ENCODE data around the gene TNIP2. TPM values are rescaled to one million over a fixed set of nuclear protein-coding genes. Genes with fewer than 3 reads are reported as not detected.
"Not testable (repeated sequence)": the region's sequence is repeated elsewhere in the genome, so short reads cannot be mapped to it uniquely, and the experiment has no call there.

Gene TNIP2
- total RNA-seq, 2 experiments from 2014 or later, result 56.1 to 58.4 TPM

DNA sequence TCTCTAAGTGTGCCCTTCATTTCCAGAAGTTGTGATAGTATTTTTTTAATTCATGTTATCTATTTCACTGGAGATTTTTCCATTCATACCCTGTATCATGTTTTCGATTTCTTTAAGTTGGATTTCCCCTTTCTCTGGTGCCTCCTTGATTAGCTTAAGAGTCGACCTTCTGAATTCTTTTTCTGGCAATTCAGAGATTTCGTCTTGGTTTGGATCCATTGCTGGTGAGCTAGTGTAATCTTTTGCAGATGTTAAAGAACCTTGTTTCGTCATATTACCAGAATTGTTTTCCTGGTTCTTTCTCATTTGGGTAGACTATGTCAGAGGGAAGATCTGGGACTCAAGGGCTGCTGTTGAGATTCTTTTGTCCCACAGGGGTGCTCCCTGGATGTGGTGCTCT is 27.7 kb upstream of the TNIP2 start:
- H3K36me3 Mint-ChIP-seq (ENCODE audit: low read depth), result peaks cover 2% of the 10 kb centered on the region

DNA sequence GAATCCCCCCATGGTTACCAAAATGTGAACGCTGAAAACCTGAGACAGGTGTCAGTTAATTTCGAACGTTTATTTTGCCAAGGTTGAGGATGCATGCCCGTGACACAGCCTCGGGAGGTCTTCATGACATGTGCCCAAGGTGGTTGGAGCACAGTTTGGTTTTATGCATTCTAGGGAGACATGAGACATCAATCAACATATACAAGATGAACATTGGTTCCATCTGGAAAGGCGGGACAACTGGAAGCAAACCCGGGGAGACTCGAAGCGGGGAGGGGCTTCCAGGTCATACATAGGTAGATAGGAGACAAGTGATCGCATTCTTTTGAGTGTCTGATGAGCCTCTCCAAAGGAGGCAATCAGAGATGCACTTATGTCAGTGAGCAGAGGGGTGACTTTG is 25.8 kb upstream of the TNIP2 start:
- Mint-ChIP-seq H3K4me3 (no peak overlapping the region), H3K36me3 (ENCODE audit: low read depth) (peaks cover 2% of the 10 kb centered on the region), H3K4me1 (peaks cover 11% of the 10 kb centered on the region), H3K27me3 (peaks cover 12% of the 10 kb centered on the region), H3K27ac (no peak overlapping the region), H3K9me3 (peaks cover 14% of the 10 kb centered on the region)
- CTCF ChIA-PET, result no interaction called here
- no peak for DNase-seq
- POLR2A ChIA-PET, result interaction anchor here (0.7 to 2.0 kb wide), 4 partner anchors 15 to 153 kb away, joined by 3 to 6 read pairs (median 3); no protein-coding TSS in a partner anchor

More for the DNA sequence above, 27.7 kb upstream of the TNIP2 start:
- no peak overlapping the region for H3K4me3 Mint-ChIP-seq
- peaks cover 12% of the 10 kb centered on the region for H3K27me3 Mint-ChIP-seq
- peaks cover 14% of the 10 kb centered on the region for H3K9me3 Mint-ChIP-seq
- H3K4me1 Mint-ChIP-seq, result peaks cover 23% of the 10 kb centered on the region
- POLR2A ChIA-PET, result interaction anchor here (1.1 to 1.8 kb wide), 2 partner anchors 13 to 64 kb away, joined by 3 to 4 read pairs; no protein-coding TSS in a partner anchor
- no peak for DNase-seq
- no peak overlapping the region for H3K27ac Mint-ChIP-seq
- CTCF ChIA-PET, result no interaction called here

- CTCF ChIA-PET, result interaction anchor here (1.6 kb wide), 1 partner anchor 174 kb away, joined by 4 read pairs; no protein-coding TSS in a partner anchor
Measured at GRCh38 chr4:2780643-2781042, 24.5 kb upstream of the TNIP2 start.

DNA sequence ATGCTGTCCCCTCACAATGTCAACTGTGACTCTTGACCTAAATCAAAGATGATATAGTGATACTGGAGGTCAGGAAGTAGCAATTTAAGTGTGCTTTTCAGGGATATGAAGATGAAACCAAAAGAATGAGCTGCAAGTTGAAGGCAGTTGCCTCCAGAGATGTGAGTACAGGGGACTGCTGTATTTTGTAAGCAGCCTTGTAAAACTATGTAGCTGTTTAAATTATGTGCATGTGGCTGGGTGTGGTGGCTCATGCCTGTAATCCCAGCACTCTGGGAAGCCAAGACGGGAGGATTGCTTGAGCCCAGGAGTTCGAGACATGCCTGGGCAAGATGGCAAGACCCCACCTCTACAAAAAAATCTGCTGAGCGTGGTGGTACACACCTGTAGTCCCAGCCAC is 15.1 kb upstream of the TNIP2 start:
- Mint-ChIP-seq H3K27ac (no peak overlapping the region), H3K4me3 (no peak overlapping the region), H3K4me1 (peaks cover 25% of the 10 kb centered on the region), H3K27me3 (no peaks in the 10 kb centered on the region), H3K9me3 (no peaks in the 10 kb centered on the region), H3K36me3 (ENCODE audit: low read depth) (no peaks in the 10 kb centered on the region)
- CTCF ChIA-PET, result interaction anchor here (1.1 kb wide), 1 partner anchor 9 kb away, joined by 3 read pairs; no protein-coding TSS in a partner anchor
- no peak for DNase-seq
- POLR2A ChIA-PET, result interaction anchor here (1.0 to 1.3 kb wide), 4 partner anchors 15 to 70 kb away, joined by 3 to 5 read pairs (median 4); no protein-coding TSS in a partner anchor

More at GRCh38 chr4:2780643-2781042, 24.5 kb upstream of the TNIP2 start:
- not testable (repeated sequence) for H3K36me3 Mint-ChIP-seq (ENCODE audit: low read depth); H3K4me1 Mint-ChIP-seq; H3K27ac Mint-ChIP-seq; DNase-seq; H3K4me3 Mint-ChIP-seq
- Mint-ChIP-seq H3K9me3 (peaks cover 14% of the 10 kb centered on the region), H3K27me3 (peaks cover 12% of the 10 kb centered on the region)
- POLR2A ChIA-PET, result interaction anchor here (1.1 to 2.0 kb wide), 2 partner anchors 18 to 155 kb away, joined by 3 to 6 read pairs; no protein-coding TSS in a partner anchor

- Mint-ChIP-seq H3K4me3 (no peak overlapping the region), H3K9me3 (no peaks in the 10 kb centered on the region), H3K4me1 (peaks cover 28% of the 10 kb centered on the region), H3K27me3 (no peaks in the 10 kb centered on the region), H3K36me3 (ENCODE audit: low read depth) (no peaks in the 10 kb centered on the region), H3K27ac (no peak overlapping the region)
- ChIA-PET CTCF (no interaction called here), POLR2A (no interaction called here)
- no peak for DNase-seq
Measured at GRCh38 chr4:2768921-2769336, 12.8 kb upstream of the TNIP2 start.

DNA sequence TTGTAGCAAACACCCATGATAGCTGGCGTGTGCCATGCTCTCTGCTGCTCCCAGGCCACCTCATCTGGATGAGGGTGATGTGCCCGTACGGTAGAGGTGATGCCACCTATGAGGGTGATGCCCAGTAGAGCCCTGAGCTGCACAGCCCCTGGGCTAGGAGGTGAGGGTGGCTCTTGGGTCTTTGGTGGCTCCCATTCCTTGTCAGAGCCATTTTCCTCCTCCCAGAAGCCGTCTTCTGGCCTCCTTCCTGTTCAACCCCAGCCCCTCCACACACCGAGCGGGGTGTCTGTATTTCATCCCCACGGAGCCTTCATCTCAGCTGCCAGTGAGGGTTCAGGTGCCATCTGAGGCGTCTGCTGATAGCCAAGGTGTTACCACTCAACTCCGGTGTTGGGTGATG is 12.0 kb upstream of the TNIP2 start:
- Mint-ChIP-seq H3K36me3 (ENCODE audit: low read depth) (no peaks in the 10 kb centered on the region), H3K9me3 (no peaks in the 10 kb centered on the region), H3K27me3 (no peaks in the 10 kb centered on the region), H3K27ac (no peak overlapping the region), H3K4me1 (peaks cover 30% of the 10 kb centered on the region), H3K4me3 (no peak overlapping the region)
- no peak for DNase-seq
- ChIA-PET CTCF (interaction anchor here (1.4 kb wide), 1 partner anchor 186 kb away, joined by 5 read pairs; no protein-coding TSS in a partner anchor), POLR2A (interaction anchor here (0.5 to 1.1 kb wide), 2 partner anchors 186 to 208 kb away, joined by 3 read pairs; no protein-coding TSS in a partner anchor)

DNA sequence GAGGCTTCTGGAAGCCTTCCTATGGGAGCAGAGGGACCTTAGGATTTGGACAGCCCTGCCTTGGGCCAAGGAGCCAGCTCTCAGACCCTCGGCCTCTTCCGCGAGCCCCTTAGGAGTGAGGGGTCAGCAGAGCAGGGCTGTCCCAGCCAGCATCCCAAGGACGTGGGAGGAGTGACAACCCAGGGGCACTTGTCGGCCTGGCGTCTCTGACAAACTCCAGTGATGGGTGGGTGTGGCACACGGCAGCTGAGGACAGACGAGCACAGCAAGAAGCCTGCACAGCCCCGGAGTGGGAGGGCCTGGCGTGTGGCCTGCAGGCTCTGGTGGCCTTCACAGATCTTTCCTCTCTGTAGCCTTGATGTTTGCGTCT is 11.6 kb upstream of the TNIP2 start:
- Mint-ChIP-seq H3K9me3 (no peaks in the 10 kb centered on the region), H3K27me3 (no peaks in the 10 kb centered on the region), H3K4me1 (peaks cover 30% of the 10 kb centered on the region), H3K36me3 (ENCODE audit: low read depth) (no peaks in the 10 kb centered on the region), H3K4me3 (no peak overlapping the region), H3K27ac (no peak overlapping the region)
- CTCF ChIA-PET, result interaction anchor here (1.4 kb wide), 1 partner anchor 187 kb away, joined by 5 read pairs; no protein-coding TSS in a partner anchor
- no peak for DNase-seq
- POLR2A ChIA-PET, result interaction anchor here (1.1 kb wide), 2 partner anchors 68 to 186 kb away, joined by 3 read pairs; no protein-coding TSS in a partner anchor

DNA sequence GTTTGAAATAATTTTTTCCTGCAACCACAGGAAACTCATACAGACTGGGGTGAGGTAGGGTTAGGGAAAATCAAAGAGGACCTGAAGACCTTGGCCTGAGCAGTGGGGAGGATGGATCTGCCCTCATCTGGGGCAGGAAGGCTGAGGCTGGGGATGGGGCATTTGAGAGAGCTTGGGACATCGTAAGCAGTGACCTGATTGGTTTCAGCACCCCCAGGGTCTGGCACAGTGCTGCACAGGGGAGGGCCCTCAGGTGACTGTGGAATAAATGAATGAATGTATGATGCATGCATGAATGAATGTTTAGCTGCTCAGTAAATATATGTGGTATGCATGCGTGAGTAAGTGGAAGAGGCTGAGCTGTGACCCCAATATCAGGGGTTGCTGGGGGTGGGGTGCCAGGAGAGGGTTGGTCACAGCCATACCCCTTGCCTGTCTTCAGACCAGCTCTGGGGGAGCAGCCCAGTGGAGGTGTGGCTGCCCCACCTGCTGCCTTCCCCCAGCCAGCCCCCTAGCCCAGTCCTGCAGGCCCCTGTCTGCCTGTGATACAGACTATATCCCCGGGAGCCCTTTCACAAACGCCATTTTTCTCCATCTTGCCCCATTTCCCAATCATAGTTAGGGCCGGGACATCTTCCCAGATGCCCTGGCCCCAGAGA is 11.0 kb upstream of the TNIP2 start:
- CTCF ChIA-PET, result interaction anchor here (0.9 to 1.4 kb wide), 2 partner anchors 120 to 187 kb away, joined by 3 to 5 read pairs; no protein-coding TSS in a partner anchor
- H3K27me3 Mint-ChIP-seq, result no peaks in the 10 kb centered on the region
- H3K27ac Mint-ChIP-seq, result no peak overlapping the region
- DNase-seq, result no peak
- POLR2A ChIA-PET, result interaction anchor here (1.0 to 1.6 kb wide), 4 partner anchors 46 to 187 kb away, joined by 3 to 4 read pairs (median 3); no protein-coding TSS in a partner anchor
- no peaks in the 10 kb centered on the region for H3K36me3 Mint-ChIP-seq (ENCODE audit: low read depth)
- no peak overlapping the region for H3K4me3 Mint-ChIP-seq
- peaks cover 30% of the 10 kb centered on the region for H3K4me1 Mint-ChIP-seq
- no peaks in the 10 kb centered on the region for H3K9me3 Mint-ChIP-seq

GRCh38 chr4:2765832-2766526 is 9.8 kb upstream of the TNIP2 start:
- DNase-seq, result no peak
- POLR2A ChIA-PET, result interaction anchor here (1.0 to 1.6 kb wide), 2 partner anchors 47 to 170 kb away, joined by 3 to 4 read pairs; no protein-coding TSS in a partner anchor
- H3K27ac Mint-ChIP-seq, result no peak overlapping the region
- H3K36me3 Mint-ChIP-seq (ENCODE audit: low read depth), result no peaks in the 10 kb centered on the region
- H3K27me3 Mint-ChIP-seq, result no peaks in the 10 kb centered on the region
- no peak overlapping the region for H3K4me3 Mint-ChIP-seq
- H3K4me1 Mint-ChIP-seq, result peaks cover 26% of the 10 kb centered on the region
- CTCF ChIA-PET, result interaction anchor here (0.9 kb wide), 1 partner anchor 121 kb away, joined by 3 read pairs; no protein-coding TSS in a partner anchor
- no peaks in the 10 kb centered on the region for H3K9me3 Mint-ChIP-seq

GRCh38 chr4:2763511-2763967 is 7.4 kb upstream of the TNIP2 start:
- Mint-ChIP-seq H3K27me3 (no peaks in the 10 kb centered on the region), H3K27ac (no peak overlapping the region), H3K4me3 (peak overlapping the region; percentile 54), H3K4me1 (peaks cover 16% of the 10 kb centered on the region), H3K36me3 (ENCODE audit: low read depth) (no peaks in the 10 kb centered on the region), H3K9me3 (no peaks in the 10 kb centered on the region)
- CTCF ChIA-PET, result interaction anchor here (0.5 to 3.8 kb wide), 30 partner anchors 10 to 215 kb away, joined by 3 to 22 read pairs (median 4); partner anchors contain the start of genes GRK4 and NOP14
- no peak for DNase-seq
- POLR2A ChIA-PET, result interaction anchor here (1.6 to 2.3 kb wide), 6 partner anchors 17 to 191 kb away, joined by 4 to 12 read pairs (median 8); no protein-coding TSS in a partner anchor

DNA sequence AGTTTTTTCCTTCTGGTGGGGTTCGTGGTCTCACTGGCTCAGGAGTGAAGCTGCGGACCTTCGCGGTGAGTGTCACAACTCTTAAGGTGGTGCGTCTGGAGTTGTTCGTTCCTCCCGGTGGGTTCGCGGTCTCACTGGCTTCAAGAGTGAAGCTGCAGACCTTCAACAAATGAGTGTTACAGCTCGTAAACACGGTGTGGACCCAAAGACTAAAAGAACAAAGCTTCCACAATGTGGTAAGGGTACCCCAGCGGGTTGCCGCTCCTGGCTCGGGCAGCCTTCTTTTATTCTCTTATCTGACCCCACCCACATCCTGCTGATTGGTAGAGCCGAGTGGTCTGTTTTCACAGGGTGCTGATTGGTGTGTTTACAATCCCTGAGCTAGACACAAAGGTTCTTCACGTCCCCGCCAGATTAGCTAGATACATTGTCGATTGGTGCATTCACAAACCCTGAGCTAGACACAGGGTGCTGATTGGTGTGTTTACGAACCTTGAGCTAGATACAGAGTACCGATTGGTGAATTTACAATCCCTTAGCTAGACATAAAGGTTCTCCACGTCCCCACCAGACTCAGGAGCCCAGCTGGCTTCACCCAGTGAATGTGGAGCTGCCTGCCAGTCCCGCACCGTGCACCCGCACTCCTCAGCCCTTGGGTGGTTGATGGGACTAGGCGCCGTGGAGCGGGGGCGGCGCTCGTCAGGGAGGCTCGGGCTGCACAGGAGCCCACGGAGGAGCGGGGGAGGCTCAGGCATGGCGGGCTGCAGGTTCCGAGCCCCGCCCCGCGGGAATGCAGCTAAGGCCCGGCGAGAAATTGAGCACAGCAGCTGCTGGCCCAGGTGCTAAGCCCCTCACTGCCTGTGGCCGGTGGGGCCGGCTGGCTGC is 6.6 kb upstream of the TNIP2 start:
- not testable (repeated sequence) for H3K27ac Mint-ChIP-seq; H3K9me3 Mint-ChIP-seq; H3K27me3 Mint-ChIP-seq; H3K36me3 Mint-ChIP-seq (ENCODE audit: low read depth); DNase-seq; H3K4me3 Mint-ChIP-seq
- ChIA-PET POLR2A (interaction anchor here (1.3 to 2.3 kb wide), 7 partner anchors 17 to 192 kb away, joined by 4 to 12 read pairs (median 7); no protein-coding TSS in a partner anchor), CTCF (interaction anchor here (0.7 to 3.8 kb wide), 21 partner anchors 9 to 216 kb away, joined by 3 to 22 read pairs (median 4); partner anchors contain the start of genes GRK4 and NOP14)
- peaks cover 16% of the 10 kb centered on the region for H3K4me1 Mint-ChIP-seq

DNA sequence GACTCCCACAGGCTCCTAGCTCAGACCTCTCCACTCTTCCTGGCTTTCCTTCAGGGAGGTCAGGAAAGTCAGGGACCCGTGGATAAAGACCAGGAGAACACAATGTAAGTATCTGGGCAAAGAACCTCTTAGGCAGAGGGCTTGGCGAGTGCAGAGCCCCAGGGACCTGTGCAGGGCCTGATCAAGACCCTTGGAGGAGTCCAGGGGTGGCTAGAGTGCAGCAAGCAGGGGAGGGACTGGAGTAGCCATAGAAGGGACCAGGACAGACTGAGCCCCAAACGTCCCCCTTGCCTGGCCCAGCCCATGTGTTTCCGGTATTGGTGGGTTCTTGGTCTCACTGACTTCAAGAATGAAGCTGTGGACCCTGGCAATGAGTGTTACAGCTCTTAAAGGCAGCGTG is 5.9 kb upstream of the TNIP2 start:
- no peak for DNase-seq
- Mint-ChIP-seq H3K4me3 (no peak overlapping the region), H3K27ac (no peak overlapping the region), H3K36me3 (ENCODE audit: low read depth) (no peaks in the 10 kb centered on the region), H3K9me3 (no peaks in the 10 kb centered on the region), H3K4me1 (peaks cover 20% of the 10 kb centered on the region), H3K27me3 (no peaks in the 10 kb centered on the region)
- POLR2A ChIA-PET, result interaction anchor here (1.3 to 2.3 kb wide), 3 partner anchors 19 to 174 kb away, joined by 6 to 9 read pairs (median 7); no protein-coding TSS in a partner anchor
- CTCF ChIA-PET, result interaction anchor here (0.8 to 3.8 kb wide), 6 partner anchors 9 to 216 kb away, joined by 3 to 22 read pairs (median 4); no protein-coding TSS in a partner anchor

Measured in activated CD4-positive, alpha-beta memory T cell treated with anti-CD3 and anti-CD28 coated beads, Interleukin-2, amount 10 ng/mL, durations not matched to agents 7 days and 5 days (primary cell).